Thyroid gland (tissue), 4 donors: ENCODE results near the gene OTULIN.

Experiments used
- POLR2A ChIP-seq, 2 donors: fragments of 450-650 bp; IDR thresholded peaks; one replicate each; pipeline ENCODE4 v1.6.1; 2017; ENCODE audit warnings: antibody characterized with exemption in 2 of 2, mild to moderate bottlenecking in 2 of 2, moderate library complexity in 1 of 2
- TF ChIP-seq, protein P1 (sequence below), 6 experiments: fragments of 200-600 bp in 3 of 6; fragments of 450-650 bp in 3 of 6; sonication (generic) in 3 of 6; IDR thresholded peaks; one replicate each; pipeline ENCODE4 v1.5.1; 2016 to 2019; ENCODE audit warnings: antibody characterized with exemption in 6 of 6, mild to moderate bottlenecking in 2 of 6, inconsistent platforms in 1 of 6, moderate library complexity in 1 of 6

DNA sequence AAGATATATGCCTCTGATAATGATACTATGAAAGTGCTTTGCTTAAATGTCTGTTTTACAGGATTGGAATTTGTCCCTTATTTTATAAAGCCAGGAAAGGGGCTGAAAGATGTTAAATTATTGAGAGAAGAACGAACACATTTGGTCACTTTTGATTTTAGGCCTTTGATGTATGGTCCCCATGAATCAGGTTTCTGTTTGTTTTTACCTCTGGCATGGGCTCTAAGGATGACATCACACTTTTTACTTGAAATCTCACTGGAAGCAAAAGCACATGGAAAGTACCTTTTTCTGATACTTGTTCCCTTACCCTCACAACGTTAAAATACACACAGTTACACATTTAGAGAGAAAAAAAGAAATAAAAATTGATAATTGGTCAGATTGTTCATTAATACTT is 6.9 kb downstream of the OTULIN start:
- TF ChIP-seq, protein P1, sequence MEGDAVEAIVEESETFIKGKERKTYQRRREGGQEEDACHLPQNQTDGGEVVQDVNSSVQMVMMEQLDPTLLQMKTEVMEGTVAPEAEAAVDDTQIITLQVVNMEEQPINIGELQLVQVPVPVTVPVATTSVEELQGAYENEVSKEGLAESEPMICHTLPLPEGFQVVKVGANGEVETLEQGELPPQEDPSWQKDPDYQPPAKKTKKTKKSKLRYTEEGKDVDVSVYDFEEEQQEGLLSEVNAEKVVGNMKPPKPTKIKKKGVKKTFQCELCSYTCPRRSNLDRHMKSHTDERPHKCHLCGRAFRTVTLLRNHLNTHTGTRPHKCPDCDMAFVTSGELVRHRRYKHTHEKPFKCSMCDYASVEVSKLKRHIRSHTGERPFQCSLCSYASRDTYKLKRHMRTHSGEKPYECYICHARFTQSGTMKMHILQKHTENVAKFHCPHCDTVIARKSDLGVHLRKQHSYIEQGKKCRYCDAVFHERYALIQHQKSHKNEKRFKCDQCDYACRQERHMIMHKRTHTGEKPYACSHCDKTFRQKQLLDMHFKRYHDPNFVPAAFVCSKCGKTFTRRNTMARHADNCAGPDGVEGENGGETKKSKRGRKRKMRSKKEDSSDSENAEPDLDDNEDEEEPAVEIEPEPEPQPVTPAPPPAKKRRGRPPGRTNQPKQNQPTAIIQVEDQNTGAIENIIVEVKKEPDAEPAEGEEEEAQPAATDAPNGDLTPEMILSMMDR (IDR thresholded peaks at IDR 0.05) = no peak
- TF ChIP-seq POLR2A (IDR thresholded peaks at IDR 0.05) = no peak
